Fibroblast of lung (primary cell): ENCODE results near the gene CCDC110.

Experiments used
- EZH2 ChIP-seq: IDR thresholded peaks from 2 replicates; pipeline ENCODE4 v1.5.1; 2012; ENCODE audit warnings: low read length, control low read depth, mild to moderate bottlenecking; ENCODE audit errors: missing control alignments
- TF ChIP-seq, protein P1 (sequence below), 2 donors: IDR thresholded peaks in 1 of 2; conservative IDR thresholded peaks in 1 of 2; 1 replicate in 1 of 2; 2 replicates in 1 of 2; pipeline ENCODE4 v1.5.1; 2011 to 2012; ENCODE audit warnings: low read length in 2 of 2, control low read depth in 1 of 2, inconsistent platforms in 1 of 2, low read depth in 1 of 2, mild to moderate bottlenecking in 1 of 2

DNA sequence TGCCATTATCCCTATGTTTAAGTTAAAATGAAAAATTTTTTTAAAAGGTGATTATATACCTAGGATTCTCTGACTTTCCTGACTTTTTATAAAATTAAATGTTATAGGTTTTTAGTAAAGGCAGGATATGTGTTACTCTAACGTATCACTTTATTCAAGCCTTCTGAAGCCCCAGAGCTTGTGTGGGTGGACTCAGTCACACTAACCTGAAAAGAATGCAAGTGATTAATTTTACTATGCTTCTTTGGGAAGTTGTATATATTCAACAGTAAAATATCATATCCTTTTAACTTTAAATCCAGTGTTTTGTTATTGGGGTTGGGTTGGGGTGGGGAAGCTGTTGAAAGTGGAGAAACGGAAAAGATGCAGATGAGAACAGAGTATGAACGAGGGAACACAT, 41.0 kb upstream of the CCDC110 start:
- TF ChIP-seq, protein P1, sequence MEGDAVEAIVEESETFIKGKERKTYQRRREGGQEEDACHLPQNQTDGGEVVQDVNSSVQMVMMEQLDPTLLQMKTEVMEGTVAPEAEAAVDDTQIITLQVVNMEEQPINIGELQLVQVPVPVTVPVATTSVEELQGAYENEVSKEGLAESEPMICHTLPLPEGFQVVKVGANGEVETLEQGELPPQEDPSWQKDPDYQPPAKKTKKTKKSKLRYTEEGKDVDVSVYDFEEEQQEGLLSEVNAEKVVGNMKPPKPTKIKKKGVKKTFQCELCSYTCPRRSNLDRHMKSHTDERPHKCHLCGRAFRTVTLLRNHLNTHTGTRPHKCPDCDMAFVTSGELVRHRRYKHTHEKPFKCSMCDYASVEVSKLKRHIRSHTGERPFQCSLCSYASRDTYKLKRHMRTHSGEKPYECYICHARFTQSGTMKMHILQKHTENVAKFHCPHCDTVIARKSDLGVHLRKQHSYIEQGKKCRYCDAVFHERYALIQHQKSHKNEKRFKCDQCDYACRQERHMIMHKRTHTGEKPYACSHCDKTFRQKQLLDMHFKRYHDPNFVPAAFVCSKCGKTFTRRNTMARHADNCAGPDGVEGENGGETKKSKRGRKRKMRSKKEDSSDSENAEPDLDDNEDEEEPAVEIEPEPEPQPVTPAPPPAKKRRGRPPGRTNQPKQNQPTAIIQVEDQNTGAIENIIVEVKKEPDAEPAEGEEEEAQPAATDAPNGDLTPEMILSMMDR (conservative IDR thresholded peaks at IDR 0.05 in 1 of 2, IDR thresholded peaks at IDR 0.05 in 1 of 2; ENCODE audit: low read depth in 1 of 2, low read length in 2 of 2) = no peak
- no peak for TF ChIP-seq EZH2
